Uterus (tissue), 4 donors: Measurements from ENCODE around the gene DNAH8. TPM values are rescaled to one million over a fixed set of nuclear protein-coding genes. Genes with fewer than 3 reads are reported as not detected.

Source experiments
- DNase-seq, 2 donors: peaks; one replicate each; pipeline ENCODE4 v3.0.0-alpha.2; 2019 to 2020
- H3K27ac ChIP-seq, 2 donors: fragments of 200-600 bp; sonication (generic); 1 replicate in 1 of 2; 2 replicates in 1 of 2; pipeline ENCODE4 v1.5.1; 2016 to 2018
- H3K27me3 ChIP-seq, 2 donors: fragments of 200-600 bp; sonication (generic); one replicate each; pipeline ENCODE4 v1.5.1; 2018 to 2019; ENCODE audit warnings: control low read depth in 1 of 2
- H3K36me3 ChIP-seq, 2 donors: fragments of 200-600 bp; sonication (generic); one replicate each; pipeline ENCODE4 v1.5.1; 2019; ENCODE audit warnings: control low read depth in 1 of 2
- H3K4me1 ChIP-seq, 2 donors: fragments of 200-600 bp; sonication (generic); one replicate each; pipeline ENCODE4 v1.5.1; 2018 to 2019; ENCODE audit warnings: control low read depth in 1 of 2
- H3K4me3 ChIP-seq, 2 donors: fragments of 200-600 bp; sonication (generic); 1 replicate in 1 of 2; 2 replicates in 1 of 2; pipeline ENCODE4 v1.5.1; 2018 to 2019; ENCODE audit warnings: mild to moderate bottlenecking in 1 of 2
- H3K9me3 ChIP-seq, 2 donors: fragments of 200-600 bp; sonication (generic); one replicate each; pipeline ENCODE4 v1.5.1; 2019; ENCODE audit warnings: control low read depth in 1 of 2
- CTCF ChIP-seq, 4 experiments: fragments of 200-600 bp in 2 of 4; fragments of 450-650 bp in 2 of 4; sonication (generic) in 2 of 4; IDR thresholded peaks; one replicate each; pipeline ENCODE4 v1.5.1; 2016 to 2019; ENCODE audit warnings: antibody characterized with exemption in 4 of 4, mild to moderate bottlenecking in 2 of 4, moderate library complexity in 1 of 4
- POLR2A ChIP-seq, 2 donors: fragments of 450-650 bp; IDR thresholded peaks; one replicate each; pipeline ENCODE4 v1.6.1; 2016; ENCODE audit warnings: antibody characterized with exemption in 2 of 2, mild to moderate bottlenecking in 1 of 2, moderate library complexity in 1 of 2
- intact Hi-C: fragments of 100-400 bp; cut with DNase I; formaldehyde crosslinking; loops from one replicate; pipeline ENCODE4 v1.15.1; 2023; ENCODE audit warnings: low total_unique reads
- total RNA-seq, 4 donors: library from RNA; depleted of rRNA in 3 of 4; stranded (reverse); fragments of >200 nt in 3 of 4; gene quantifications; one replicate each; pipeline versions ENCODE4 v1.1.0 to v1.2.4, GENCODE V29; 2014 to 2023
- donor health status: DM: yes; HTN: yes; CAD: no.

Gene DNAH8
- total RNA-seq, 4 donors from 2014 or later = 0.03 to 0.69 TPM; not detected in 2

GRCh38 chr6:38728203-38728602, 13.1 kb downstream of the DNAH8 start:
- H3K27me3 ChIP-seq = no peaks in the 10 kb centered on the region
- H3K36me3 ChIP-seq = no peaks in the 10 kb centered on the region
- intact Hi-C loops = no loop called here
- no peak overlapping the region for H3K27ac ChIP-seq
- no peak for DNase-seq
- no peak for TF ChIP-seq CTCF (IDR thresholded peaks at IDR 0.05)
- TF ChIP-seq POLR2A (IDR thresholded peaks at IDR 0.05) = no peak
- no peak overlapping the region for H3K4me3 ChIP-seq
- no peaks in the 10 kb centered on the region for H3K9me3 ChIP-seq
- no peaks in the 10 kb centered on the region for H3K4me1 ChIP-seq

GRCh38 chr6:38730140-38730862, 15.2 kb downstream of the DNAH8 start:
- Histone ChIP-seq H3K4me3 (no peak overlapping the region), H3K9me3 (no peaks in the 10 kb centered on the region), H3K36me3 (no peaks in the 10 kb centered on the region), H3K4me1 (no peaks in the 10 kb centered on the region), H3K27me3 (no peaks in the 10 kb centered on the region), H3K27ac (no peak overlapping the region)
- DNase-seq = no peak
- TF ChIP-seq CTCF (IDR thresholded peaks at IDR 0.05) (no peak), POLR2A (IDR thresholded peaks at IDR 0.05) (no peak)
- intact Hi-C loops = no loop called here

GRCh38 chr6:38736951-38737350, 21.8 kb downstream of the DNAH8 start:
- no peaks in the 10 kb centered on the region for H3K36me3 ChIP-seq
- no peaks in the 10 kb centered on the region for H3K27me3 ChIP-seq
- no peaks in the 10 kb centered on the region for H3K4me1 ChIP-seq
- no peaks in the 10 kb centered on the region for H3K9me3 ChIP-seq
- intact Hi-C loops = no loop called here
- no peak overlapping the region for H3K27ac ChIP-seq
- no peak for TF ChIP-seq POLR2A (IDR thresholded peaks at IDR 0.05)
- TF ChIP-seq CTCF (IDR thresholded peaks at IDR 0.05) = no peak
- no peak overlapping the region for H3K4me3 ChIP-seq
- DNase-seq = no peak

GRCh38 chr6:38738261-38738660, 23.1 kb downstream of the DNAH8 start:
- Histone ChIP-seq H3K27me3 (no peaks in the 10 kb centered on the region), H3K9me3 (no peaks in the 10 kb centered on the region), H3K36me3 (no peaks in the 10 kb centered on the region), H3K4me3 (no peak overlapping the region), H3K4me1 (no peaks in the 10 kb centered on the region), H3K27ac (no peak overlapping the region)
- no peak for TF ChIP-seq CTCF (IDR thresholded peaks at IDR 0.05)
- no peak for TF ChIP-seq POLR2A (IDR thresholded peaks at IDR 0.05)
- intact Hi-C loops = no loop called here
- no peak for DNase-seq

- H3K9me3 ChIP-seq = no peaks in the 10 kb centered on the region
- H3K36me3 ChIP-seq = no peaks in the 10 kb centered on the region
- H3K27ac ChIP-seq = no peak overlapping the region
- TF ChIP-seq CTCF (IDR thresholded peaks at IDR 0.05) (no peak), POLR2A (IDR thresholded peaks at IDR 0.05) (no peak)
- no peak overlapping the region for H3K4me3 ChIP-seq
- H3K27me3 ChIP-seq = no peaks in the 10 kb centered on the region
- no peak for DNase-seq
- intact Hi-C loops = no loop called here
- H3K4me1 ChIP-seq = no peaks in the 10 kb centered on the region
Observed at GRCh38 chr6:38739532-38739931, 24.4 kb downstream of the DNAH8 start.
